K562 (cell line): ENCODE results near the gene KCNK6. TPM values are rescaled to one million over a fixed set of nuclear protein-coding genes. Genes with fewer than 3 reads are reported as not detected.

Experiments used
- ATAC-seq: fragments of 200-7000 bp; cut with Tn5 transposase; 3 replicates; pipeline ENCODE4 v1.9.1; 2020; ENCODE audit warnings: moderate library complexity
- BruUV-seq: library from RNA; stranded (reverse); fragments of 400-500 nt; replicated peaks from 2 replicates; lab custom pipeline; 2021; lab: Mats Ljungman, UMichigan
- CTCF ChIA-PET: fragments of 300-600 bp; formaldehyde crosslinking; extraction: SDS; loops from one replicate; lab custom pipeline; 2021; ENCODE audit warnings: low intra/inter-chr PET ratio; lab: Yijun Ruan, JAX
- POLR2A ChIA-PET: fragments of 300-600, 350-650 bp; sonication (Branson Sonifier 250); formaldehyde crosslinking; extraction: SDS; loops from one replicate; lab custom pipeline; 2021; ENCODE audit warnings: antibody characterized with exemption, inconsistent platforms; lab: Yijun Ruan, JAX
- DNase-seq, 4 experiments: peaks; one replicate each; pipeline versions ENCODE4 v3.0.0 to v3.0.0-alpha.2; 2011 to 2018; ENCODE audit warnings: low spot score in 3 of 4, mixed read lengths in 3 of 4; ENCODE audit errors: extremely low read depth in 1 of 4
- FAIRE-seq: peaks from 2 replicates; lab custom pipeline; 2011; peaks lifted over from hg19 to GRCh38; lab: Jason Lieb, UNC
- H2AFZ ChIP-seq: 2 replicates; pipeline ENCODE4 v1.6.0; 2011; ENCODE audit warnings: low read depth, low read length, control low read depth, inconsistent platforms
- H3K27ac ChIP-seq: fragments of 200-600 bp; 3 replicates; pipeline ENCODE4 v1.8.0; 2011; ENCODE audit warnings: low read depth, mild to moderate bottlenecking, control low read depth, inconsistent platforms, low read length, moderate library complexity, mixed read lengths; ENCODE audit errors: extremely low read depth
- H3K27me3 ChIP-seq, 2 experiments: fragments of 300-600 bp in 1 of 2; 2 replicates in 1 of 2; 3 replicates in 1 of 2; pipeline versions ENCODE4 v1.6.0 to v1.8.0; 2011; ENCODE audit warnings: inconsistent platforms in 2 of 2, low read length in 2 of 2, mild to moderate bottlenecking in 1 of 2, mixed read lengths in 1 of 2, moderate library complexity in 1 of 2; ENCODE audit not compliant: control insufficient read depth in 2 of 2, insufficient read depth in 2 of 2
- H3K36me3 ChIP-seq: fragments of 300-600 bp; 3 replicates; pipeline ENCODE4 v1.8.0; 2011; ENCODE audit warnings: mild to moderate bottlenecking, low read length, inconsistent platforms; ENCODE audit not compliant: control insufficient read depth, insufficient read depth
- H3K4me1 ChIP-seq, 2 experiments: fragments of 200-600 bp in 1 of 2; replicated peaks in 1 of 2; 2 replicates in 1 of 2; 3 replicates in 1 of 2; pipeline versions ENCODE4 v1.5.1 to v1.8.0; 2011; ENCODE audit warnings: inconsistent platforms in 2 of 2, low read length in 2 of 2, mild to moderate bottlenecking in 1 of 2, mixed read lengths in 1 of 2, moderate library complexity in 1 of 2; ENCODE audit not compliant: control insufficient read depth in 2 of 2, insufficient read depth in 2 of 2
- H3K4me2 ChIP-seq: 2 replicates; pipeline ENCODE4 v1.6.1; 2011; ENCODE audit warnings: low read length, control low read depth, inconsistent platforms, mixed read lengths; ENCODE audit not compliant: insufficient read depth
- H3K4me3 ChIP-seq: fragments of 200-600 bp; sonication (generic), shearing (Covaris generic); 2 replicates; pipeline ENCODE4 v1.5.1; 2016; ENCODE audit warnings: control low read depth, inconsistent platforms
- H3K79me2 ChIP-seq: fragments of 200-600 bp; 3 replicates; pipeline ENCODE4 v1.8.0; 2011; ENCODE audit warnings: low read length, inconsistent platforms; ENCODE audit not compliant: control insufficient read depth, insufficient read depth
- H3K9ac ChIP-seq, 2 experiments: 2 replicates each; pipeline versions ENCODE4 v1.6.0 to v1.6.1; 2011; ENCODE audit warnings: low read depth in 2 of 2, low read length in 2 of 2, control low read depth in 1 of 2, inconsistent platforms in 1 of 2, mild to moderate bottlenecking in 1 of 2, mixed read lengths in 1 of 2; ENCODE audit not compliant: insufficient read depth in 1 of 2
- H3K9me1 ChIP-seq: one replicate; pipeline ENCODE4 v1.6.0; 2011; ENCODE audit warnings: inconsistent platforms, mild to moderate bottlenecking, low read length, moderate library complexity; ENCODE audit not compliant: control insufficient read depth, insufficient read depth
- H3K9me3 ChIP-seq: replicated peaks from 2 replicates; pipeline ENCODE4 v1.5.1; 2011; ENCODE audit warnings: low read depth, low read length, inconsistent platforms; ENCODE audit not compliant: control insufficient read depth, insufficient read depth
- H4K20me1 ChIP-seq: replicated peaks from 2 replicates; pipeline ENCODE4 v1.6.1; 2011; ENCODE audit warnings: low read length, inconsistent platforms, mixed read lengths; ENCODE audit not compliant: control insufficient read depth, insufficient read depth
- MAFF ChIP-seq: IDR thresholded peaks from 2 replicates; pipeline ENCODE4 v1.6.1; 2012; ENCODE audit warnings: low read length, improper control_type of control experiment
- NBN ChIP-seq: fragments of 450-650 bp; IDR thresholded peaks from 2 replicates; pipeline ENCODE4 v1.6.1; 2016; ENCODE audit warnings: low read depth, mild to moderate bottlenecking
- WGBS: fragments of 100-300 bp; shearing (Covaris generic); methylation state at CpG from one replicate; pipeline ENCODE4 v1.1.6; 2016; ENCODE audit warnings: low coverage, mixed read lengths; ENCODE audit not compliant: insufficient coverage; ENCODE audit errors: missing lambda C conversion rate; 5-methylcytosine and 5-hydroxymethylcytosine counted together
- in situ Hi-C: fragments of 300-500 bp; cut with MboI; formaldehyde crosslinking; loops from 4 replicates; pipeline ENCODE4 v1.15.0; 2018; ENCODE audit warnings: inconsistent platforms, mixed read lengths
- intact Hi-C: fragments of 100-400 bp; cut with micrococcal nuclease; formaldehyde crosslinking; loops from 2 replicates; pipeline ENCODE4 v1.14.2; 2022
- polyA plus RNA-seq, 8 experiments: library from polyadenylated mRNA; depleted of rRNA in 4 of 8; stranded (reverse) in 5 of 8; unstranded in 3 of 8; fragments of >200 nt; fragmentation: Nextera tagmentation in 2 of 8; fragmentation: Illumina TruSeq in 1 of 8; extraction: Ambion mirVana in 2 of 8; extraction: Trizol in 1 of 8; gene quantifications; 2 replicates each; pipeline versions ENCODE4 v1.2.1 to v1.2.3, GENCODE V29; 2011 to 2014; ENCODE audit warnings: inconsistent platforms in 1 of 8, missing spikeins in 1 of 8
- total RNA-seq, 7 experiments: library from RNA; depleted of rRNA in 6 of 7; stranded (reverse); fragments of >200 nt in 6 of 7; fragmentation: Illumina TruSeq in 2 of 7; extraction: Trizol in 2 of 7; gene quantifications; 2 replicates each; pipeline versions ENCODE4 v1.2.1 to v1.2.3, GENCODE V29; 2011 to 2021; ENCODE audit warnings: low replicate concordance in 1 of 7
- TF ChIP-seq, protein P1 (sequence below): sonication (generic); formaldehyde crosslinking; IDR thresholded peaks from 2 replicates; pipeline ENCODE4 v1.8.1; 2023; ENCODE audit warnings: mild to moderate bottlenecking, missing genetic modification reagents

The KCNK6 gene
- total and polyA plus RNA-seq, 9 of the 15 experiments (the other 6 are each of a cell fraction or from before 2014, with no cell fraction given) = 0.05 to 0.42 (median 0.15) TPM

- no peak for TF ChIP-seq NBN
These were observed 31.4 kb upstream of the KCNK6 start (continued) for GRCh38 chr19:38288123-38288855.

DNA sequence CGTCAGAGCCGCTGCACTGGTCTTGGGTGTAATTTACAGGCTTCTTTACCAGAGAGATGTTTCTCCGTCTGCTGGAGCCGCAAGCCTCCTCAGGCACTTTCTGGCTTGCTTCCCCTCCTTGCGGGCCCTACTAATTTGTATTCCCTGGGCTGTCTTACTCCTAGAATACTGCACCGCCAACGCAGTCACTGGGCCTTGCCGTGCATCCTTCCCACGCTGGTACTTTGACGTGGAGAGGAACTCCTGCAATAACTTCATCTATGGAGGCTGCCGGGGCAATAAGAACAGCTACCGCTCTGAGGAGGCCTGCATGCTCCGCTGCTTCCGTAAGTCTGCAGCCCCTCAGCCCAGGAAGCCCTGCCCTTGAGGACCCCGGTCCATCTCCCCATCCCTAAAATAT lies 29.7 kb upstream of the KCNK6 start:
- peaks cover 0 to 30% of the 10 kb centered on the region in 2 experiments; a peak in 3 of 5 replicates for H3K4me1 ChIP-seq
- intact Hi-C loops (no loop called here), in situ Hi-C loops (no loop called here)
- WGBS = 84% methylated on average over 14 of the region's 15 CpGs
- no peaks in the 10 kb centered on the region for H3K79me2 ChIP-seq
- no peaks in the 10 kb centered on the region for H3K27me3 ChIP-seq
- ATAC-seq (no peak), FAIRE-seq (no peak), DNase-seq (no peak)
- no peaks in the 10 kb centered on the region for H3K9me1 ChIP-seq
- BruUV-seq = no TSS peak
- ChIA-PET CTCF (no interaction called here), POLR2A (interaction anchor here (0.9 kb wide), 1 partner anchor 9 kb away, joined by 3 read pairs; no protein-coding TSS in a partner anchor)
- H3K9me3 ChIP-seq = no peaks in the 10 kb centered on the region
- H3K27ac ChIP-seq = no peak overlapping the region
- no peaks in the 10 kb centered on the region for H4K20me1 ChIP-seq
- H3K9ac ChIP-seq = no peak overlapping the region
- no peak overlapping the region for H3K4me2 ChIP-seq
- no peak overlapping the region for H2AFZ ChIP-seq
- TF ChIP-seq, protein P1, sequence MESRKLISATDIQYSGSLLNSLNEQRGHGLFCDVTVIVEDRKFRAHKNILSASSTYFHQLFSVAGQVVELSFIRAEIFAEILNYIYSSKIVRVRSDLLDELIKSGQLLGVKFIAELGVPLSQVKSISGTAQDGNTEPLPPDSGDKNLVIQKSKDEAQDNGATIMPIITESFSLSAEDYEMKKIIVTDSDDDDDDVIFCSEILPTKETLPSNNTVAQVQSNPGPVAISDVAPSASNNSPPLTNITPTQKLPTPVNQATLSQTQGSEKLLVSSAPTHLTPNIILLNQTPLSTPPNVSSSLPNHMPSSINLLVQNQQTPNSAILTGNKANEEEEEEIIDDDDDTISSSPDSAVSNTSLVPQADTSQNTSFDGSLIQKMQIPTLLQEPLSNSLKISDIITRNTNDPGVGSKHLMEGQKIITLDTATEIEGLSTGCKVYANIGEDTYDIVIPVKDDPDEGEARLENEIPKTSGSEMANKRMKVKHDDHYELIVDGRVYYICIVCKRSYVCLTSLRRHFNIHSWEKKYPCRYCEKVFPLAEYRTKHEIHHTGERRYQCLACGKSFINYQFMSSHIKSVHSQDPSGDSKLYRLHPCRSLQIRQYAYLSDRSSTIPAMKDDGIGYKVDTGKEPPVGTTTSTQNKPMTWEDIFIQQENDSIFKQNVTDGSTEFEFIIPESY (CRISPR knock-in tag) = 0 out of 2 replicates have a peak, but pooled peaks have one; percentile 28
- no peak for TF ChIP-seq MAFF
- TF ChIP-seq, all 486 proteins: peak for 1
- no peaks in the 10 kb centered on the region for H3K36me3 ChIP-seq
- H3K4me3 ChIP-seq = no peak overlapping the region
